ENCODE results near the gene DIPK1A.

DNA sequence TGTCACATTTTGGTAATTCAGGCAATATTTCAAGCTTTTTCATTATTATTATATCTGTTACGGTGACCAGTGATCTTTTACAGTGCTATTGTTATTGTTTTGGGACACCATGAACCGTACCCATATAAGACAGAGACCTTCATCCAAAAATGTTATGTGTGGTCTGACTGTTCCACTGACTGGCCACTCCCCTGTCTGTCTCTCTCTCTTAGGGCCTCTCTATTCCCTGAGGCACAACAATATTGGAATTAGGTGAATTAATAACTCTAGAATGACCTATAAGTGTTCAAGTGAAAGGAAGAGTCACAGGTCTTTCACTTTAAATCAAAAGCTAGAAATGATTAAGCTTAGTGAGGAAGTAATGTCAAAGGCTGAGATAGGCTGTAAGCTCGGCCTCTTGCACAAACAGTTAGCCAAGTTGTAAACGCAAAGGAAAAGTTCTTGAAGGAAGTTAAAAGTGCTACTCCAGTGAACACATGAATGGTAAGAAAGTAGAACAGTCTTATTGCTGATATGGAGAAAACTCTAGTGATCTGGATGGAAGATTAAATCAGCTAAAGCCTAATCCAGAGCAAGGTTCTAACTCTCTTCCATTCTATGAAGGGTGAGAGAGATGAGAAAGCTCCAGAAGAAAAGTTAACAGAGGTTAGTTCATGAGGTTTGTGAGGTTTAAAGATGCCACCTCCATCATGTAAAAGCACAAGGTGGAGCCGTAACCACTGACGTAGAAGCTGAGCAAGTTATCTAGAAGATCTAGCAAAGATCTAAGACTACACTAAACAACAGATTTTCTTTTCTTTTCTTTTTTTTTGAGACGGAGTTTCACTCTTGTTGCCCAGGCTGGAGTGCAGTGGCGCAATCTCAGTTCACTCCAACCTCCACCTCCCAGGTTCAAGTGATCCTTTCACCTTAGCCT lies 19.7 kb upstream of the DIPK1A start:
- TF ChIP-seq, protein P1, sequence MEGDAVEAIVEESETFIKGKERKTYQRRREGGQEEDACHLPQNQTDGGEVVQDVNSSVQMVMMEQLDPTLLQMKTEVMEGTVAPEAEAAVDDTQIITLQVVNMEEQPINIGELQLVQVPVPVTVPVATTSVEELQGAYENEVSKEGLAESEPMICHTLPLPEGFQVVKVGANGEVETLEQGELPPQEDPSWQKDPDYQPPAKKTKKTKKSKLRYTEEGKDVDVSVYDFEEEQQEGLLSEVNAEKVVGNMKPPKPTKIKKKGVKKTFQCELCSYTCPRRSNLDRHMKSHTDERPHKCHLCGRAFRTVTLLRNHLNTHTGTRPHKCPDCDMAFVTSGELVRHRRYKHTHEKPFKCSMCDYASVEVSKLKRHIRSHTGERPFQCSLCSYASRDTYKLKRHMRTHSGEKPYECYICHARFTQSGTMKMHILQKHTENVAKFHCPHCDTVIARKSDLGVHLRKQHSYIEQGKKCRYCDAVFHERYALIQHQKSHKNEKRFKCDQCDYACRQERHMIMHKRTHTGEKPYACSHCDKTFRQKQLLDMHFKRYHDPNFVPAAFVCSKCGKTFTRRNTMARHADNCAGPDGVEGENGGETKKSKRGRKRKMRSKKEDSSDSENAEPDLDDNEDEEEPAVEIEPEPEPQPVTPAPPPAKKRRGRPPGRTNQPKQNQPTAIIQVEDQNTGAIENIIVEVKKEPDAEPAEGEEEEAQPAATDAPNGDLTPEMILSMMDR (IDR thresholded peaks at IDR 0.05; ENCODE audit: low read depth, low read length), result no peak
- TF ChIP-seq, protein P2, sequence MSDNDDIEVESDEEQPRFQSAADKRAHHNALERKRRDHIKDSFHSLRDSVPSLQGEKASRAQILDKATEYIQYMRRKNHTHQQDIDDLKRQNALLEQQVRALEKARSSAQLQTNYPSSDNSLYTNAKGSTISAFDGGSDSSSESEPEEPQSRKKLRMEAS (IDR thresholded peaks at IDR 0.05; ENCODE audit: low read depth, low read length), result no peak
- TF ChIP-seq MYC (IDR thresholded peaks at IDR 0.05; ENCODE audit: low read depth, low read length), result no peak

Data from NB4 (cell line).